ENCODE results near the gene RBMS1. TPM values are rescaled to one million over a fixed set of nuclear protein-coding genes. Genes with fewer than 3 reads are reported as not detected.

Gene RBMS1
- total and polyA plus RNA-seq, 4 experiments from 2014 or later = 101 to 131 (median 112) TPM

DNA sequence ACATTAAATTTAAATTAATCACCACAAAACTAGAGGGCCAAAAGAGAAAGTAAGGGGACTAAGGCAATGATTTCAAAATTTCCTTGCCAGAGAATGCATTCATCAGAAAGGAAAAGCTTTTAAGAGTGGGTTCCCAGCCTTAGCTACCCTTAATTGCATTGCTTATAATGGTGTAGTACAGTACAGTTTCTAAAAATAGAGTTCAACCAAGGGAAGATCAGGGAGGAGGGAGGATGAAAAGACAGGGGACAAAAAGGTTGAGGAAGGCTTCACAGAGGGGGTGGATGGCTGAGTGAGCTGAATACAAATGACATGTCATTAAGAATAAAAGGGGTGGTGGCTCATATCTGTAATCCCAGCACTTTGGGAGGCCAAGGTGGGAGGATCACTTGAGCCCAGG is 119.9 kb downstream of the RBMS1 start:
- H3K4me1 Mint-ChIP-seq = peaks cover 71 to 94% (median 84%) of the 10 kb centered on the region in 4 donors
- intact Hi-C loops (cut with micrococcal nuclease) = loop anchor here (1.0 kb wide), 1 partner anchor 9 kb away; no protein-coding TSS in a partner anchor

DNA sequence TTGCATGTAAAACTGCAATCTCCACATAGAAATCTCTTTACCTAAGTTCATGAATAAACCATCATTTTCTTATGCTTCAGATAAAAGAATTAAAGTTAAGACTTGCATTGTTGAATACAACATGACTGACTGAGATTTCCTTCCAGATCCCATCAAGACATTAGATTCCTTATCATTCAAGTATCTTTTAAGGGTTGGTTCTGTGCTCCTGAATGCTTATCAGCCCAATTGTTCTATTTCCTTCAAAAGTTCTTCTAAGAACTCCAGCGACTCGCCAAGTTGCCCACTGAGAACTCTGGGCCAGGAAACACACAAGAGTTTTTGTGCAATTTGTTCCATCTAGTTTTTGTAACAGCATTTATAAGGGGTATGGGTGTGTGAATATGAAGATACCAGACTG is 120.3 kb downstream of the RBMS1 start:
- Histone ChIP-seq H3K27ac (ENCODE audit: low read depth, low read length) (no peak overlapping the region), H3K4me3 (ENCODE audit: low read length in 2 of 2) (no peak overlapping the region), H3K4me1 (ENCODE audit: insufficient read depth, low read length) (peaks cover 82% of the 10 kb centered on the region), H3K27me3 (ENCODE audit: insufficient read depth, low read length) (no peaks in the 10 kb centered on the region), H3K9me3 (ENCODE audit: control insufficient read depth in 1 of 2, low read length in 2 of 2) (no peaks in the 10 kb centered on the region), H3K36me3 (ENCODE audit: insufficient read depth, low read length) (no peaks in the 10 kb centered on the region)
- Mint-ChIP-seq H3K27ac (peak overlapping the region in 5 of 7 donors; percentile 8 to 48 (median 41)), H3K4me1 (peaks cover 71 to 94% (median 84%) of the 10 kb centered on the region in 4 donors), H3K9me3 (no peaks in the 10 kb centered on the region), H3K4me3 (peak overlapping the region in 6 of 8 donors; percentile 12 to 77 (median 49)), H3K27me3 (no peaks in the 10 kb centered on the region), H3K36me3 (peaks cover 0 to 4% of the 10 kb centered on the region in 2 donors)
- CTCF ChIA-PET (ENCODE audit: partially characterized antibody) = interaction anchor here (1.0 kb wide), 1 partner anchor 9 kb away, joined by 3 read pairs; no protein-coding TSS in a partner anchor
- no peak for DNase-seq
- POLR2A ChIA-PET (ENCODE audit: partially characterized antibody) = interaction anchor here (1.3 kb wide), 1 partner anchor 54 kb away, joined by 4 read pairs; no protein-coding TSS in a partner anchor
- intact Hi-C loops (cut with micrococcal nuclease) = loop anchor here (1.0 kb wide), 1 partner anchor 9 kb away; no protein-coding TSS in a partner anchor

More for the DNA sequence above, 119.9 kb downstream of the RBMS1 start:
- no peak overlapping the region for H3K4me3 ChIP-seq (ENCODE audit: low read length in 2 of 2)
- H3K27ac ChIP-seq (ENCODE audit: low read depth, low read length) = no peak overlapping the region
- ChIA-PET POLR2A (ENCODE audit: partially characterized antibody) (interaction anchor here (1.3 kb wide), 1 partner anchor 54 kb away, joined by 4 read pairs; no protein-coding TSS in a partner anchor), CTCF (ENCODE audit: partially characterized antibody) (interaction anchor here (1.0 to 1.6 kb wide), 2 partner anchors 10 to 55 kb away, joined by 3 to 5 read pairs; no protein-coding TSS in a partner anchor)
- peaks cover 82% of the 10 kb centered on the region for H3K4me1 ChIP-seq (ENCODE audit: insufficient read depth, low read length)
- H3K4me3 Mint-ChIP-seq = peak overlapping the region in 6 of 8 donors; percentile 12 to 77 (median 61)
- H3K36me3 Mint-ChIP-seq = peaks cover 0 to 4% of the 10 kb centered on the region in 2 donors
- DNase-seq = no peak
- H3K27me3 ChIP-seq (ENCODE audit: insufficient read depth, low read length) = no peaks in the 10 kb centered on the region
- H3K36me3 ChIP-seq (ENCODE audit: insufficient read depth, low read length) = no peaks in the 10 kb centered on the region
- no peaks in the 10 kb centered on the region for H3K9me3 ChIP-seq (ENCODE audit: control insufficient read depth in 1 of 2, low read length in 2 of 2)
- no peaks in the 10 kb centered on the region for H3K27me3 Mint-ChIP-seq
- peak overlapping the region in 5 of 7 donors; percentile 10 to 43 (median 34) for H3K27ac Mint-ChIP-seq
- H3K9me3 Mint-ChIP-seq = no peaks in the 10 kb centered on the region

DNA sequence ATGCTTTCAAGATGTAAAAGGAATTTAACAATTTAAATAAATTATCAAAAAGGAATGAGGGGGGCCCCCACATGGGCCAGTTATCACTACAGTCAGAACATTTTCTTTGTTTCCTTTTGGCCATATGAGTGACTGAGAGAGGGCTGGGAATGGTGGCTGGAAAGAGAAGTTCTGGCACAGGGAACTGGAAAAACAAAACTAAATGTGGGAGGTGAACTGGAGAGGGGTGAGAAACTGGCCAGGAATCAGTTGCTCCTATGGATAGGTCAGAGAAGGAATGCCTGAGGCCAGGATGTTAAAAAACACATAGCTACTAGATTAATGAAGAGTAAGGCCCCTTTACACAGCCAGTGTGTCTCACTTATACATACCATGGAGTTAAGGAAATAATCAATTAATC is 121.0 kb downstream of the RBMS1 start:
- Histone ChIP-seq H3K36me3 (ENCODE audit: insufficient read depth, low read length) (no peaks in the 10 kb centered on the region), H3K4me1 (ENCODE audit: insufficient read depth, low read length) (peaks cover 86% of the 10 kb centered on the region), H3K27ac (ENCODE audit: low read depth, low read length) (no peak overlapping the region), H3K9me3 (ENCODE audit: control insufficient read depth in 1 of 2, low read length in 2 of 2) (no peaks in the 10 kb centered on the region), H3K4me3 (ENCODE audit: low read length in 2 of 2) (no peak overlapping the region), H3K27me3 (ENCODE audit: insufficient read depth, low read length) (no peaks in the 10 kb centered on the region)
- H3K27me3 Mint-ChIP-seq = no peaks in the 10 kb centered on the region
- ChIA-PET CTCF (ENCODE audit: partially characterized antibody) (interaction anchor here (1.0 kb wide), 1 partner anchor 9 kb away, joined by 3 read pairs; no protein-coding TSS in a partner anchor), POLR2A (ENCODE audit: partially characterized antibody) (no interaction called here)
- H3K4me3 Mint-ChIP-seq = peak overlapping the region in 4 of 8 donors; percentile 42 to 73 (median 60)
- no peaks in the 10 kb centered on the region for H3K9me3 Mint-ChIP-seq
- peaks cover 74 to 97% (median 88%) of the 10 kb centered on the region in 4 donors for H3K4me1 Mint-ChIP-seq
- DNase-seq = no peak
- H3K36me3 Mint-ChIP-seq = peaks cover 0 to 4% of the 10 kb centered on the region in 2 donors
- intact Hi-C loops (cut with micrococcal nuclease) = no loop called here
- H3K27ac Mint-ChIP-seq = peak overlapping the region in 2 of 7 donors; percentile 5 to 83

DNA sequence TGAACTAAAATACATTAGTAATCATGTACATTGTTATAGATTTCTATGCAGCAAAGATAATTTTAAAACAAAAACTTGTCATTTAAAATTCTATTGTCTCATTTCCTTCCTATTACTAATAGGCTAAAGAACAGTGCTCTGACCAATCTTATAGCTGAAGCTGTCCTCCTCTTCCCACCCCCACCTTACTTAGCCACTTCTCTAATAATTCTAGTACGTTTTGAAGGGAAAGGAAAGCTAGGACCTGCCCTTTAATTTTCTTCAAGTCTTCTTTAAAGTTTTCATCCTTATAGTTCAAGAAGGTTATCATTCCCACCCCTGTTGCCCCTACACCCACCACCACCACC is 121.6 kb downstream of the RBMS1 start:
- Mint-ChIP-seq H3K9me3 (no peaks in the 10 kb centered on the region), H3K36me3 (peaks cover 0 to 6% of the 10 kb centered on the region in 2 donors), H3K27ac (peak overlapping the region in 2 of 7 donors; percentile 18 to 62), H3K4me1 (peaks cover 68 to 95% (median 82%) of the 10 kb centered on the region in 4 donors), H3K27me3 (no peaks in the 10 kb centered on the region), H3K4me3 (peak overlapping the region in 4 of 8 donors; percentile 3 to 73 (median 34))
- no peaks in the 10 kb centered on the region for H3K9me3 ChIP-seq (ENCODE audit: control insufficient read depth in 1 of 2, low read length in 2 of 2)
- no peak overlapping the region for H3K4me3 ChIP-seq (ENCODE audit: low read length in 2 of 2)
- intact Hi-C loops (cut with micrococcal nuclease) = no loop called here
- no peak overlapping the region for H3K27ac ChIP-seq (ENCODE audit: low read depth, low read length)
- CTCF ChIA-PET (ENCODE audit: partially characterized antibody) = interaction anchor here (1.2 kb wide), 1 partner anchor 18 kb away, joined by 6 read pairs; no protein-coding TSS in a partner anchor
- peaks cover 83% of the 10 kb centered on the region for H3K4me1 ChIP-seq (ENCODE audit: insufficient read depth, low read length)
- DNase-seq = no peak
- H3K36me3 ChIP-seq (ENCODE audit: insufficient read depth, low read length) = no peaks in the 10 kb centered on the region
- H3K27me3 ChIP-seq (ENCODE audit: insufficient read depth, low read length) = no peaks in the 10 kb centered on the region
- POLR2A ChIA-PET (ENCODE audit: partially characterized antibody) = interaction anchor here (1.6 kb wide), 1 partner anchor 57 kb away, joined by 5 read pairs; no protein-coding TSS in a partner anchor

DNA sequence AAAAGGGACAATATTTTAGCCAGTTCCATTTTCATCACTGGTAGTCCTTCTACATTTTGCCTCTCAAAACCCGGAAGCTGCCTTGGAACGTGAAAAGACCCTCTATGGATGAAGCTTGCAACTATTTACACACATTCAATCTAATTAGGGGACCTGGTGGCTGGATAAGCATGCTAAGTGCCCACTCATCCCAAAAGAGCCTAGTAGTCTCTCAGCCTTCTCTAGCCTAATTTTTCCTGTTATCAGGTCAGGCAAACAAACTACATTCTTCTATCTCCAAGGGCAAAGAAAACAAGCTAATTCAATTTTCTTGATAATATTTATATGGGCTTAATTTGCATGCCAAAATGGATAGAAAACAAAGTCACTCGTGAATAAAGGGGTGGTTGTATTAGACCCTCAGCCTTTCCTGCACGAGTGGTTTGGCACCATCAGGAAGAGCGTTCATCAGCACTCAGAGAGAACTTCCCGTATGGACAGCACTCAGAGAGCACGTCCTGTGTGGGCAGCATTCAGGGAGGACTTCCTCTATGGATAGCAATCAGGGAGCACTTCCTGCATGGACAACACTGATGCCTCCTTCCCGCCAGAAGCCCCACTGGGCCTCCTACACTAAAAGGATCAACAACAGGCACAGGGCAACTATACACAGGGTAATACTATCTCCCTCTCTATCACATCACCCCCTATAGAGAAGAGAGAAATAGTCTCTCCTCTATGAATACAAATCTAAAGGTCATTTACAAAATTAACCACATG is 122.2 kb downstream of the RBMS1 start:
- POLR2A ChIA-PET (ENCODE audit: partially characterized antibody) = interaction anchor here (0.8 to 1.6 kb wide), 2 partner anchors 35 to 57 kb away, joined by 3 to 5 read pairs; no protein-coding TSS in a partner anchor

DNA sequence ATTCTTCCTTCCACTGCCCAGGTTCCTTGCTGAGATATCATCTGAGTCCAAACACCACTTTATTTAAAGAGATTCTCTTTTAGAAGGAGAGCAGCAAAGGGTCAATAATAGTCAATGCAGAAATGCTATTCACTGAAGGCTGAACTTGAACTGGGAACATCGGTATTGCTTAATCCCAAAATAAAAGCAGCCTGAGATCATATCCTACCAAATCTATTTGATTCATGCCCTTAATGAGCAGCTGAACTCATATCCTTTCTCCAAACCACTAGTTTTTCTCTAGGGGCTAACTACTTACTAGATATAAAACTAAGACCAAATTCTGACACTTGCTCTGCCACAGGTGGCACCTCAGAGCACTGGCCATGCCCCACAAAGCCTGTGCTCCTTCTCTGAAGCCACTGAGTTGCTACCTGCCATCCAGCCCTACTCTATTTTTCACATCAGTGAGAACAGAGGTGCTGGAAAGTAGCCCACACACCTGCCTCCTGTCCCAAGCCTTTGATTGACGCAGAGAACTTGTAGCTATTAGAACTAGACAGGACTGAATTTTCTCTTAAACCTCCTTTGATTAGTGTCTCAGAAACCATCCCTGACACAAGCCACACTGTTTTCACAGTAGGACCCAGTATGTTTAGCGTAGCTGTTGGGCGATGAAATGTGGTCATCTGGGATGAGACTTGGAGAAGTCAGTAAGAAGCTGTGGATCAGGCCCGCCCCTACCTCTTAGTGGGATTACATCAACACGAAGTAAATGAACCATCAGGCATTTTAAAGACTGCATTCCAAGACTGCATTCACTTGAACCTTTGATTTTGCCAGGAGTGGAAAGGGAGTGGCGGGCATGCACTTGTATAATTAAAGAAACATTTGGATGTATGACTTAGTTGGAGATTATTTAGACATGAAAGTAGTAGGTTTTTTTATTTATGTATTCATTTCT is 124.3 kb downstream of the RBMS1 start:
- Mint-ChIP-seq H3K27me3 (no peaks in the 10 kb centered on the region), H3K27ac (peak overlapping the region in 4 of 7 donors; percentile 26 to 67 (median 52)), H3K4me1 (peaks cover 62 to 93% (median 74%) of the 10 kb centered on the region in 4 donors), H3K9me3 (no peaks in the 10 kb centered on the region), H3K4me3 (peak overlapping the region in 6 of 8 donors; percentile 2 to 75 (median 27)), H3K36me3 (peaks cover 19 to 29% of the 10 kb centered on the region in 2 donors)
- Histone ChIP-seq H3K4me1 (ENCODE audit: insufficient read depth, low read length) (peaks cover 62% of the 10 kb centered on the region), H3K27me3 (ENCODE audit: insufficient read depth, low read length) (no peaks in the 10 kb centered on the region), H3K27ac (ENCODE audit: low read depth, low read length) (no peak overlapping the region), H3K9me3 (ENCODE audit: control insufficient read depth in 1 of 2, low read length in 2 of 2) (no peaks in the 10 kb centered on the region), H3K36me3 (ENCODE audit: insufficient read depth, low read length) (no peaks in the 10 kb centered on the region), H3K4me3 (ENCODE audit: low read length in 2 of 2) (no peak overlapping the region)
- ChIA-PET POLR2A (ENCODE audit: partially characterized antibody) (no interaction called here), CTCF (ENCODE audit: partially characterized antibody) (interaction anchor here (0.9 to 1.4 kb wide), 2 partner anchors 12 to 60 kb away, joined by 3 read pairs; no protein-coding TSS in a partner anchor)
- no peak for DNase-seq
- intact Hi-C loops (cut with micrococcal nuclease) = loop anchor here (2.0 kb wide), 1 partner anchor 14 kb away; no protein-coding TSS in a partner anchor

More for the DNA sequence above, 122.2 kb downstream of the RBMS1 start:
- Mint-ChIP-seq H3K36me3 (peaks cover 1 to 12% of the 10 kb centered on the region in 2 donors), H3K9me3 (no peaks in the 10 kb centered on the region), H3K4me1 (peaks cover 66 to 96% (median 79%) of the 10 kb centered on the region in 4 donors), H3K27me3 (no peaks in the 10 kb centered on the region), H3K27ac (peak overlapping the region in 5 of 7 donors; percentile 11 to 68 (median 19)), H3K4me3 (peak overlapping the region in 3 of 8 donors; percentile 22 to 73 (median 46))
- Histone ChIP-seq H3K27ac (ENCODE audit: low read depth, low read length) (no peak overlapping the region), H3K27me3 (ENCODE audit: insufficient read depth, low read length) (no peaks in the 10 kb centered on the region), H3K4me3 (ENCODE audit: low read length in 2 of 2) (no peak overlapping the region), H3K36me3 (ENCODE audit: insufficient read depth, low read length) (no peaks in the 10 kb centered on the region), H3K9me3 (ENCODE audit: control insufficient read depth in 1 of 2, low read length in 2 of 2) (no peaks in the 10 kb centered on the region), H3K4me1 (ENCODE audit: insufficient read depth, low read length) (peaks cover 80% of the 10 kb centered on the region)
- no peak for DNase-seq
- intact Hi-C loops (cut with micrococcal nuclease) = no loop called here
- CTCF ChIA-PET (ENCODE audit: partially characterized antibody) = interaction anchor here (0.7 to 1.2 kb wide), 2 partner anchors 18 to 48 kb away, joined by 3 to 6 read pairs; no protein-coding TSS in a partner anchor
